GM12892 (cell line): Measurements from ENCODE around the gene SHMT2.

Experiments used
- DNase-seq: peaks from one replicate; pipeline ENCODE4 v3.0.0; 2011; ENCODE audit not compliant: insufficient read length
- FAIRE-seq: peaks from 2 replicates; lab custom pipeline; 2011; peaks lifted over from hg19 to GRCh38; lab: Jason Lieb, UNC
- POLR2A ChIP-seq: IDR thresholded peaks from 2 replicates; pipeline ENCODE4 v1.6.1; 2011; ENCODE audit warnings: low read depth, low read length, control low read depth
- POLR2AphosphoS5 ChIP-seq: IDR thresholded peaks from 2 replicates; pipeline ENCODE4 v1.6.1; 2011; ENCODE audit warnings: low read depth, low read length, control low read depth
- TAF1 ChIP-seq: IDR thresholded peaks from 2 replicates; pipeline ENCODE4 v1.6.1; 2011; ENCODE audit warnings: low read depth, mild to moderate bottlenecking, control low read depth, low read length, borderline replicate concordance

The SHMT2 gene

DNA sequence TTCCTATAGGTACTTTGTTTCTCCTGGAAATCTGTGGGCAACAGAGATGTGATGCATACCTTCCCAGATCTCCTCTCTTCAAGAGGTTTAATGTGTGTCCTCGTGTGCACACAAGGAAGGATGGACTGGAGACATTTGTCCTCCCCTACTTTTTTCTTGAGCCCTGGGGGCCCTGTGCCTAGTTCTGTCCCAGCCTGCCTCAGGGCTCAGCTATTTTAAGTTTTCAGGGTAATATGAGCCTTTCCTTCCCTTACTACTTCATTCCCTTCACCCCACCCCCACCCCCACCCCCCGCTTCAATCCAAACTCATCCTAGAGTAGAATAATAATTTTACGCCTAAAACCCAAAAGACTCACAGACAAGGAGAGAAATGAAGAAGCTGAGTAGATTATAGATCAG, 21.0 kb downstream of the SHMT2 start:
- TF ChIP-seq POLR2A = no peak
- TF ChIP-seq TAF1 = no peak
- TF ChIP-seq POLR2AphosphoS5 = no peak
- no peak for FAIRE-seq

DNA sequence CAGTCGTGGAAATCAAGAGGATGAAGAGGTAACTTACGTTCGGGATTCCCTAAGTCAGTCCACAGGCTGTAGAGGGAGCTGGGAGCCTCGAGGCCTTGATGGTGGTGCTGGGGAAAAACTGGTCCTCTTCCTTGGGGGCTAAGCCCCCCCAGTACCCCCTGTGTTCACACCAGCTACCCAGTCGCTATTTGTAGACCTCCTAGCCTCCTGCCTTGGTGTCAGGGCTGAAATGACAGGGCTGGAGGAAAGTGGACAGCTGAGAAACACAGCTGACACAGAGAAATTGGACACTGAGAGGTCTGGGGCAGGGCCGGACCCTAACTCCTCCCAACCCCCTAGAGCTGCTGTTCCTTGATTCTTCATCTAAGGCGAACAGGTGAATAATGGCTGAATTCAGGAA, 21.4 kb downstream of the SHMT2 start, which contains the start of gene STAC3:
Gene STAC3 (minus strand): TSS at position 232 of the 400 bp plus-strand sequence. CDS start 1,551 bp downstream, outside the sequence.
- DNase-seq (no peak), FAIRE-seq (no peak)
- TF ChIP-seq POLR2AphosphoS5 = no peak

More for the DNA sequence above, 21.0 kb downstream of the SHMT2 start:
- no peak for DNase-seq

DNA sequence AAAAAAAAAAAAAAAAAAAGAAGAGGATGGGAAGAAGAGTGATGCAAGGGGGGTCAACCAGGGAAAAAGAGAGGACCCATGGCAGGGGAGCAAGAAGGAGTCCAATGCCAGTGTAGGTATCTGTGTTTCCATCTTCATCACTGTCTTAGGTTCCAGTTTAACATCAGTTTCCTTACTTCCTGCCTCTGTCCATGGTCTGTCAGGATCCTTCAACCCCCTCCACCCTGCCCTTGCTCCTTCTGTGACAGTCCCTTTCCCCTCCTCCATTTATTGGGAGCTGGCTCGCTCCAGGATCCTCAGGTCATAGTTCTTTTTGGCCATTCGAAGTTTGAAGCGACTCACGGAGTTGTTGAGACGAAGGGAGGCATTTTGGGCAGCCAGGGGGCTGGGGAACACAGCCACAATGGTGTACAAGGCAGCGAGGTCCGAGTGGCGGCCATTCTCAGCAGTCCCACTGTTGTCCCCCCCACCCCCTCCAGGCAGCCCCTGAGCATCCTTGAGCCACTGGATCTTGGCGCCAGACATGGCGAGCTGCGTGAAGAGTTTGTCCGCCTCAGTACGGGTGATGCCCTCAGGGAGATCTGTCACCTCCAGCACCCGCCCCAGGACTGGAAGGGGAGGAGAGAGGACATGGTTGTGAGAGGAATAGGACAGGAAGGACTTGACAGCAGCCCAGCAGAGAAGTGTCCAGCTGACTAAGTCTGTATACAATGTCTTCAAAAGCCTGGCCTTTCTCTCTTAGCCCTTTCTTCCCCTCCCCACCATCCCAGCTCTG, 25.2 kb downstream of the SHMT2 start:
- no peak for TF ChIP-seq TAF1
- no peak for TF ChIP-seq POLR2AphosphoS5
- TF ChIP-seq POLR2A = no peak
- DNase-seq = no peak
- FAIRE-seq = no peak

DNA sequence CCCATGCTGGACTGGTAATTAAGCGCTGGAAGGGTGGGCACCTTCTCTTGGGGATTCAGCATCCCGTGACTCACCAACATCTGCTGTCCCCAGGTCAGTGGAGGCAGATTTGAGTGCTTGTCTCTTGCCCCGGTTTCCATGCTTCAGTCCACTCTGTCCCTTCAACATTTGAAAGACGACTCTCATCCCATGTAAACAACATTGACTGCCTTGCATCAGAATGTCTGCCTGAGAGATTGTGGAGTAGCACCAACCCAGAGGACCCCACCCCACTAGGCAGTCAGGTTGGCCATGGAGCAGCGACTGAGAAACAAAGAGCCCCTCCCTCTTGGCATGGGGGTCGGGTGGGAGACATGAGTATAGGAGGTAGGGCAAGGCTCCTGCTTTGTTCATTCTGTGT, 26.4 kb downstream of the SHMT2 start:
- DNase-seq = no peak
- TF ChIP-seq POLR2AphosphoS5 = no peak
- no peak for TF ChIP-seq TAF1
- TF ChIP-seq POLR2A = no peak
- no peak for FAIRE-seq

DNA sequence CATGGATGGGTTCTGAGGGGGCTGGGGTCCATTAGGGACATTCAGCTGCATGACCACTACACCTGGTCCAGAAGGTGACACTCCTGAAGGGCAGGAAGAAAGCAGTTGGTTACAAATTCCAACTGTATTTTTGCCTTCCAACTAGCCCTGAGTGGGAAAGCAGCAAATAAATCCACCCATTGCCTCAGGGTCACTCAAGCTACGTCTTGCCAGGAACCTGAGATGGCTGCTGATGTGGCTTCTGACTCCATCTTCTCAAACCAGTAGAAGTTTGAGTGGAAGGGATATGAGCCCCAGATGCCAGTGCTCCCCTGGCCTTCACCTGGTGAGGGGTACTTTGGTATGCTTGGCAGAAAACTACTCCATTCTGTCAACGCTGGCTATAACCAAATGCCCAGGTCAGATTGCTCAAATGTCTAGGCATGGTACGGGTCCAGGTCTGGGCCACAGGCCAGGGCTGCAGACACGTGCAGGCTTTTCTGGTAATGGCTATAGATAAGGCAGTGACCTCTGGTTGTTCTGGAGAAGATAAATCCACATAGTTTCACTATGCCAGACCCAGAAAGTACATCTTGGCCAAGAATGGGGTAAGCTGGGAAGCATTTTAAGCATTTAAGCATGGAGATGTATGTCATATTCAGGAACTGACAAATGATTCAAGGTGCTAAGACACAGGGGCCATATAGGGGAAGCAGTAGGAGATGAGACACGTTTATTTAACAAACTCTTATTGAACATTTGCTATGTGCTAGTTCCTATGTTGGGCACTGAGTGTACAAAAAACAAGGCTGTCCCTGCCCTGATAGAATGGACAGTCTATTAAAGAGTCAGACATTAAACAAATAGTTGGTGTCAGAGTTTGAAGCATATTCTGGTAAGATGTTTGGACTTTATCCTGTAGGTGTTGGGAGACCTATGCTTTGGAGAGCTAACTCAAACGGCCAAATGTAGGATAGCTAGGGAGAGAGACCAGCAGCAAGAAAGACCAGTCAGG, 29.8 kb downstream of the SHMT2 start:
- TF ChIP-seq POLR2A (no peak), TAF1 (no peak), POLR2AphosphoS5 (no peak)
- FAIRE-seq (no peak), DNase-seq (no peak)

DNA sequence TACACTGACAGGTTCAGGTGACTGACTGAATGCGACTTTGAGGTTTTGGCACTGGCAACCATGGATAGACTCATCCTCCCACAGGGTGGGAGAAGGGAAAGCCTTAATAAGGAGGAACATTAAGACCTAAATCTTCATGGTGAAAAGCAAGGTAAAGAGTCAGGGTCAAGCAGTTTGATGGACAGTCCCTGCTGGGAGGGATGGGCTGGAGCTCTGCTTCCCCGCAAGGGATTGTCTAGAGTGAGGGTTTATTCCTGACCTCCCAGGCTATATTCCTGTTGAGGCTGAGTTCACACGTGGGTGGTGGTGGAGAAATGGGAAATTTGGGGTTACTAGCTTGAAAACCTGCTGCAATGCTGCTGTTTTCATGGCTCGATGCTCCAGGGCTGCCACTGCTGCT, 30.9 kb downstream of the SHMT2 start:
- no peak for TF ChIP-seq POLR2A
- TF ChIP-seq TAF1 = no peak
- FAIRE-seq = no peak
- no peak for DNase-seq

DNA sequence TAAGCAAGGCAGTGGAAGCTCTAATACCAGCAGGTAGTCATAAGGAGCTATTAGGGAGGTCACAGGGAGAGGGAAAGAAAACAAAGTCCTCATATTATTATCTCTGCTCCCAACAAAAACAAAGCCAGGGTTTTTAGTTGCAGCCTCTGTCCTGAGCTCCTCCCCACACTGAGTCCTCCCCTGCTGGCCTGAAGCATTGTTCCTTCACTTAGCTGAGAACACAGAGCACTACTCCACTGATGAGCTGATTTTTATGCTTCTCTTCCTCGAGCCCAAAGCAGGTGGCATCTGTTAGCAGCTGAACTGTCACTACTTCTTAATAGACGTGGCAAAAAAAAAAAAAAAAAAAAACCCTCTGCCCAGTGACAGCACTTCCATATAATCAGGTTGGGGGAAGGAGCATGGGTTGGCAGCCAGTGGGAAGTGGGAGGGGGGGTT, 31.9 kb downstream of the SHMT2 start:
- FAIRE-seq (no peak), DNase-seq (no peak)
- TF ChIP-seq POLR2A (no peak), POLR2AphosphoS5 (no peak), TAF1 (no peak)

DNA sequence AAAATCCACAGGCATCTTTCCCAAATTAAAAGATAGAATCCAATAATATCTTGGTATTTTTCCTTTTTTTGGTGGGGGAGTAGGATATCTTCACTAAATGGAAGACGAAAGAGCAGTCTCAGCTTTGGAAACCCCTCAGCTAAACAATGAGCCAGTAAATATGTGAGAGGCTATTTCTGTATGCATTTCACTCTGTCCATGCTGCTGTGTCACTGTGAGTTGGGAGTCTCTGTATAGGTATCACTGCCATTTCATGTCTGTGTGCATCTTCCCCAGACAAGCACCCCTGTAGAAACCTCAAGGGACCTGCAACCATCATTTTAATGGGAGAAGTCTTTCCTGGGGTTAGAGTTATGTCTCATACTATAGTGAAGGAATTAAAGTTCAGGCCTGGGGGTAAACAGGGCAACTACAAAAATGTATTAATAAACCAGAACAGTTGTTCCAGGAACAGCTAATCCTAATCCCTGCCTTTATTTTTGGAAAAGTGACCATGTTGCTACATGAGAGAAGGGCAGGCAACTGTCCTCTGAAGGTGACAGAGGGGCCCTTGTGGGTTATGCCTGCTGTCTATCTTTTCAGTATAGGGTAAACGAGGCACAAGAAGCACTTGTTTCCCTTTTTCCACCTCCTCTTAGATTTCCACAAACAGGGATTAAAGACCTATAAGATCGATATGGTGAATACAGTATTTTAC, 32.8 kb downstream of the SHMT2 start:
- no peak for TF ChIP-seq POLR2AphosphoS5
- TF ChIP-seq POLR2A = no peak
- TF ChIP-seq TAF1 = no peak
- no peak for FAIRE-seq
- no peak for DNase-seq

DNA sequence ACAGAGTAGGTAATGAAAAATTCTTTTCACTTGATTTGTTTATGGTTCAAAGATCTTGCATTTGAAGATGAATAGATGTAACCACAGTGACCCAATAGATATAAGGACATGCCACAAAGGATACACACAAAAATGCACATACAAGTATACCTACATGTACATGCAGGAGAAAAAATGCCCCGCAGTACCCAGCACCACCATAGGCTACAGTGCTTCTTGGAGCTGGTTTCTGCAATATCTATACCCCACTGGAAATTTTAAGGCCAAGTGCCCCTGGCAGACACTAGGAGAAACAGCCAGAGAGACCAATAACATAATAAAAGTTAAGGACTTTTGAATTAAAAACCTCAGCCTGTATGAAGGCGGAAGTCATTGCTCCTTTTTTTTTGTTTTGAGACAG, 33.6 kb downstream of the SHMT2 start:
- FAIRE-seq (no peak), DNase-seq (no peak)
- TF ChIP-seq POLR2AphosphoS5 = no peak
- TF ChIP-seq POLR2A = no peak
- no peak for TF ChIP-seq TAF1

DNA sequence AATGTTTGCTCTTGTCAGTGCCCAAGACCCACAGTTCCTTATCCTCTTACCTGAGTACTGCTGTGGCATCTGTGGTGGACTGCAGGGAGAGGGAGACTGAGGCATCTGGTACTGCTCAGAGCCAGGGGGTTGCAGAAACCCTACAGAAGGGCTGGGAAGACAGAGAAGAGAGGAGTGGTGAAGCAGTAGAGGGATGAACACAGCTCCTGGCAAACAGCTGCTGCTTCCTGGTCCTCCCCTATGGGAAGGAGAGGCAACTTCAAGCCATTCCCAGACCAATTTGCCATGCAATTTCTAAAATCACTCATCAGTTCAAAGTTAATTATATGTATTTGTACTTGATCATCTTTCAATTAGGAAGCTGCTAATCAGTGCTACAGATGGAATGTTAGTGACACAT, 37.2 kb downstream of the SHMT2 start:
- TF ChIP-seq POLR2A (no peak), TAF1 (no peak), POLR2AphosphoS5 (no peak)
- DNase-seq (no peak), FAIRE-seq (no peak)

DNA sequence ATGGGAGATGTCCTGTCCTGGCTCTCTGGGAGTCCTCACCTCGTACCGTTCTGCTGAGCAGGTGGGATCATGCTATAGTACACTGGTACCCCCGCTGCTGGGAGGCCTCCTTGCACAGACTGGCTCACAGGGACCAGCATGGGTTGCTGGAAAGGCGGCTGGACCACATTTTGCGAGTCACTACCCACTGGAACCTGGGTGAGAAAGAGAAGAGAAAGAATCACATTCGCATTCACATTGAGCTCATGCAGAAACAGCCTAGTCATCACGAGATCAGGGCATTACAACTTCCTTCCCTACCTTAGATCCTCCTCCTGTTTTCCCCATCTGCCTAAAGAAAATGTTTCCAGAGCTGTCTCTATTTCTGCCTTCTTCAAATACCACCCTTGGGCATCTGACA, 38.8 kb downstream of the SHMT2 start:
- TF ChIP-seq POLR2AphosphoS5 = no peak
- no peak for TF ChIP-seq POLR2A
- no peak for TF ChIP-seq TAF1
- DNase-seq (no peak), FAIRE-seq (no peak)
